Eye (tissue), 1 donor: Measurements from ENCODE around the gene SWT1.

ENCODE experiments used
- DNase-seq: peaks from one replicate; pipeline ENCODE4 v3.0.0-alpha.2; 2015

SWT1 gene

DNA sequence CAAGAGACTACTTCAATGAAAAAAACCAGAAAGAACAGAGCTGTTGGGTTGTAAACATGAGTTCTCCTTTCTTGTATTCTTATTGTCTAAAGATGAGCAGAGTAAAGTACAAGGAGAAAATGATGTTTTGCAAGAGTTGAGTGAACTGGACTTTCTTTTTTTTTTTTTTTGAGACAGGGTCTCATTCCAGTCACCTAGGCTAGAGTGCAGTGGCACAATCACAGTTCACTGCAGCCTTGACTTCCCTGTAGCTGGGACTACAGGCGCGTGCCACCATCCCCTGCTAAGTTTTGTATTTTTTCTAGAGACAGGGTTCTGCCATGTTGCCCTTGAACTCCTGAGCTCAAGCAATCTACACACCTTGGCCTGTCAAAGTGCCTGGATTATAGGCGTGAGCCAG lies 167.2 kb downstream of the SWT1 start:
- no peak for DNase-seq

- no peak for DNase-seq
Observed at GRCh38 chr1:185325413-185325812, 168.4 kb downstream of the SWT1 start.

DNA sequence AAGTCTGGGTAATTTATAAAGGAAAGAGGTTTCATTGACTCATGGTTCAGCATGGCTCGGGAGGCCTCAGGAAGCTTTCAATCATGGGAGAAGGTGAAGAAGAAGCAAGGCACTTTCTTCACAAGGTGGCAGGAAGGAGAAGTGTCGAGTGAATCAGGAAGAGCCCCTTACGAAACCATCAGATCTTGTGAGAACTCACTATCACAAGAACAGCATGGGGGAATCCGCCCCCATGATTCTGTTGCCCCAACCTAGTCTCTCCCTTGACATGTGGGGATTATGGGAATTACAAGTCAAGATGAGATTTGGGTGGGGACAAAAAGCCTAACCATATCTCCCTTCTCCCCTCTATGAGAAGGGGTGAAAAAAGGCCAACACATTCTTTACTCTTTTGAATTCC lies 171.3 kb downstream of the SWT1 start:
- DNase-seq = no peak

GRCh38 chr1:185334182-185334581 lies 177.2 kb downstream of the SWT1 start:
- DNase-seq = no peak

GRCh38 chr1:185337246-185337645 lies 180.3 kb downstream of the SWT1 start:
- DNase-seq = no peak

DNA sequence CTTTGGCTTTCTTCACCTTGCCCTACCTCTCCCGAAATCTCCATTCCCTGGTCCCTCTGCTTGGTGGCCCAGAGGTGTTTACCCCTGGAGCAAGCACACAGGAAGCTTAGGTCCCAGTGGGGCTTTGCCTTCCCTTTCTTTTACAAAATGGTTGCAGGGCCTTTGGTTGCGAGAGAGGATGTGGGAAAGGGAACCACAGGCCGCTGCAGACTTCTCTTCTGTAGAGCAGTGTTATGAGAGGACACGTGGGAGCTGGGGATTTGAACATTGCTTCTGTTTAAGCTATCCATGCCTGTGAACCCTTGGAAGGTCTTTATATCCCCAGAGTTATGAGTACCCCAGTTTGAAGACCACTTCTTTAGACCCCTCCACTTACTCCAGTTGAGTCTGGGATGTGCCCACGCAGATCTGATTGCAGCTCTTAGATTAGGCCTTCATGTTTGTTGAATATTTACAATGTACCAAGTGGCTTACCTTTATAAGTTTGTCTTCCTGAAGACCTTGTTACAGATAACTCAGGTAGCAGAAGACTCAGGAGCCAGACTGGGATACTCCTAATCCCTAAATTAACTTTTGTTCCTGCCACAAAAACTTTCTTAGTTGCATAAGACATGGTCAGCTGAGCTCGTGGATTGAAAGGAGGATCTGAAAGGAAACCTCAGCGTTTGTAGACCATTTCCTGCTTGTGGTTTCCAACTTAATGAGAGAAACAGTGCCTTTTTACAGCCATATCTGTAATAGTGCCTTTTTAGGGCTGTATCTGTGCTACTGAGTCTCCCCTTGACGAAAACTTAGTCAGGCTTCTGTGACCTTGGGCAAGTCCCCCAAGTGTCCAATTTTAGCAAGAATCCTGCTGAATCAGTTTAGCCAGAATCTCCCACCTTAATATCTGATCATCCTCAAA lies 182.0 kb downstream of the SWT1 start:
- no peak for DNase-seq

GRCh38 chr1:185341196-185341781 lies 184.3 kb downstream of the SWT1 start:
- no peak for DNase-seq
